ENCODE measurements around the gene FOXF2.

FOXF2 gene

DNA sequence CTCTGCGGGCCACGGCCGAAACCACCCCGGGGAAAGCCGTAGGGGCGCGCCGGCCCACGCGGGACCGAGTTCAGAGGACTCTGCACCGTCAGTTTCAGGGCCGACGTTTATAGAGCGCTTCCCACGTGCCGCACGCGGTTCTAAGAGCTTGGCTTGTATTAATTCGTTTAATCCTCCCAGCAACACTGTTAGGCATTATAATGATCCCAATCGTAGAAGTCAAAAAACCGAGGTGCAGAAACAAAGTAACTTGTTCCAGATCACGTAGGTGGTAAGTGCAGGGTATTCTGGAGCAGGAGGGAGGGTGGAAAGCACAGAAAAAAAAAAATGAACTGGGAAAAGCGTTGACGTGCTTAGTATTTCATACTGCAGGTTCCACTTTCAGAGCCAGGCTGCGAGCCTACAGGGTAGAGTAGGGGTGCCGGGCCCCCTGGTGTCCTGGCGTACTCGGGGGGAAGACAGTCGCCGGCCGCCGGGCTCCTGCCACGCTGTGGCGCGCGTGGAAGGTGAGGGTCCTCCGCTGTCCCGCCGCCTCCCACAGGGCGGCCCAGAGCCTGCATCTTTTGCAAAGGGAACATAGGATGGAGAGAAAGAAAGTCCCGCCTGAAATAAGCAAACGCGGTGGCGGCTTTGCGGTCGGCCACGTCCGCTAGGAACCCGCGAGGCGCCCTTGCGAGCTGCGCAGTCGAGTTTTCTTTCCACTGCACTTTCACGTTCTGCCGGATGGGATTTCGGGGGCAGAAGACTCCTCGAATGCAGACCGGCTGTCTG is 10.2 kb upstream of the FOXF2 start:
- DNase-seq, result no peak

DNA sequence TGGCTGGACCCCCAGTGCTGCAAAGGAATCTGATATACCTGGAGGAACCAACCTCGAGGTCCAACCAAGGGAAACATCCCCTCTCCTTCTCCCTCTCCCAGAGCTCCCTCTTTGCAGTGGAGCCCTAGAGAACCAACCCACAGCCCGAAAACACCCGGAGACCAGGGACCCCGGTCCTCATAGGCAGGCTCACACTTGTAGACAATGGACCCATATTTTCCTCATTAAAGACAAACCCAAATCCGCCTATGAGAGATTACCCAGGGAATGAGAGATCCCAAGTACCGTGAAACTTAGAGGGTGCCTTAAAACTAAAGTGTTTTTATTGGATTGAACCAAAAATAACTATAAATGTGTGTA is 9.6 kb upstream of the FOXF2 start:
- no peak for DNase-seq

DNA sequence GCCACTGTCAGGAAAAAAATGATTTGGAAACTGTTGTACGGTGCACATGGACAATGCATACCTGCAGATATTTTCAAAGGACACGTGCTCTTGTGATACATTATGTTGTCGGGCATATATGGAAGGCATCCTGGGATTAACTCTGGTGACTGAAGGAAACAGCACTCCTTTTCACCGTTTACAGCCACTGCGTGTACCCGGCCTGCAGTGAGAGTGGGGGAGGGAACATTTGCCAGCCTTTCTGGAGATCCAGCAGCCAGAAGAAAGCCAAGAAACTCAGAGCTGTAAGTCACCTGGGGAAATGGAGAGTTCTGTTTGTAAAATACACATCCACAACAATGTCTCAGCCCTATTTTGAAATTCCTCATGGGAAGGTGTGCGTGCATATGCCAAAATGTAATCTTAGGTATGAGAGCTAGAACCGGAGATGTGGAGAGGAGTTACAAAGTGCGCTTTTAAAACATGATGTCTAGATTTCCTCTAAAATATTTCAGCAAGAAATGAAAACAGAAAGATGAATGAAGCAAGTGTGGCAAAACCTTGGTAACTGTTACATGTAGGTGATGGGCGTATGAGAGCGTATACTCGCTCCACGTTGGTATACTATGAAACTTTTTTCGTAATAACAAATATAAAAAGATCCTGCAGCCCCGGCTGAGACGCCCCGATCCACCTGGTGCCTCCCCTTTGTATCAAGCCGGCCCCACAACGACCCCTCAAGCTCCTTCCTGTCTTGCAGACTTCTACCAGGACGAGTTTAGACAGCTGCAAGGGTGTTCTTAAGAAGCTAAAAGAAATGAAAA is 8.6 kb upstream of the FOXF2 start:
- DNase-seq, result no peak

DNA sequence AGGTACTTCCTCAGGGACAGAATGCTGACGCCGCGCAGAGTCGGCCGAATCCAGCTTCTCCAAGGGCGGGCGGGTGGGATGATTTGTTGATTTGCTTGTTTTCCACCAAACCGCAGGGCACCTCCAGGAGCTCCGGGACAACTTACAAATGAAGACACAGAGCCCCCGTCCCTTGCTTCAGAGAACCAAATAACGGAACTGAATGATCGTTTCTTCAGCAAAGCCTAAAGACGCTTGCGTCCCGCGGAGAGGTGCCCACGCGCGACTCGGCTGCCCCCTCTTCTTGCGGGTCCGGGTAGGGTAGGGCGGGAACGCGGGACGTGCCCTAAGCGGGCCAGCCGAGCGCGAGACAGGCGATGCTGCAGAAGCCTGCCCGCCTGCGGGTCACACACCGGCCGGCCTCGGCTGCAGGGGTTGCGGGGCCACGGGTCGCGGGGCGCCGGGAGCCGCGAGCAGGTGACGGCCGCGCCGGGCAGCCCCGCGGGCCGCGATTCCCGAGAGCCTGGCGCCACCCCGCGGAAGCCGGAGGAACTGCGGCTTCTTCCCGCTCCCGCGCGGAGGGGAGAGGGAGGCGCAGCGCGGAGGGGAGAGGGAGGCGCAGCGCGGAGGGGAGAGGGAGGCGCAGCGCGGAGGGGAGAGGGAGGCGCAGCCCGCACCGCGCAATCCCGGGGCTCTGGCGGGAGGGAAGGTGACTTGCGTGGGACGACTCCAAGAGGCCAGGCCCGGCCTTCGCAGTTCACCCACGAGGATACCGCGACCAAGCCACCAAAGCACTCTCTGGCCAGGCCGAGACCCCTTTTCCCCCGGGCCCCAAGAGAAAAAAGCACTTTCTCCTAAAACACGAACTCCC is 7.7 kb upstream of the FOXF2 start:
- DNase-seq, result no peak

DNA sequence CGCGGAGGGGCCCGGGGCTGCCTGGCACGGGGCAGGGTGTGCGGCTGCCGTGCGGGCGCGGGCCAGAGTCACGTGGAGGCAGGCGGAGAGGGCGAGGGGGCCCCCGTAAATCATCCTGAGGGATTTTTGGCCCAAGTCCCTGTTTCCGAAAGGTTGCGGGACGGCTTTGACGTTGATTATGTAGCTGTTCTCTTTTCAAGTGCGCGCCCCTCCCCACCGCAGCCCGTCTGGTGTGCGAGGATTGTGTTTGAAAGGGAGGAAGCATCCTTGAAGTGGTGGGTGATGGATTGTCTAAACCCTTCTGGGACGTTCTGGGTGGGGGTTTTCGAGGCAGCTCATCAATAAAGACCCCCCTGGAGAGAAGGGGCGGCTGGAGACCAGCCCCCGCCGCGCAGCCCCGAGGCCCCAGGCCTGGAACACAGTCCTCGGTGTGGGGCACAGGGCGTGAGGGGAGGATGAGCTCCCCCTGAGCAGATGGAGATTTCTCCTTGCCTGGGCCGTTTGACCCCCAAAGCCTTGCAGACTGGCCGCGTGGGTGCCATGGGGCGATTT is 7.0 kb upstream of the FOXF2 start:
- no peak for DNase-seq

DNA sequence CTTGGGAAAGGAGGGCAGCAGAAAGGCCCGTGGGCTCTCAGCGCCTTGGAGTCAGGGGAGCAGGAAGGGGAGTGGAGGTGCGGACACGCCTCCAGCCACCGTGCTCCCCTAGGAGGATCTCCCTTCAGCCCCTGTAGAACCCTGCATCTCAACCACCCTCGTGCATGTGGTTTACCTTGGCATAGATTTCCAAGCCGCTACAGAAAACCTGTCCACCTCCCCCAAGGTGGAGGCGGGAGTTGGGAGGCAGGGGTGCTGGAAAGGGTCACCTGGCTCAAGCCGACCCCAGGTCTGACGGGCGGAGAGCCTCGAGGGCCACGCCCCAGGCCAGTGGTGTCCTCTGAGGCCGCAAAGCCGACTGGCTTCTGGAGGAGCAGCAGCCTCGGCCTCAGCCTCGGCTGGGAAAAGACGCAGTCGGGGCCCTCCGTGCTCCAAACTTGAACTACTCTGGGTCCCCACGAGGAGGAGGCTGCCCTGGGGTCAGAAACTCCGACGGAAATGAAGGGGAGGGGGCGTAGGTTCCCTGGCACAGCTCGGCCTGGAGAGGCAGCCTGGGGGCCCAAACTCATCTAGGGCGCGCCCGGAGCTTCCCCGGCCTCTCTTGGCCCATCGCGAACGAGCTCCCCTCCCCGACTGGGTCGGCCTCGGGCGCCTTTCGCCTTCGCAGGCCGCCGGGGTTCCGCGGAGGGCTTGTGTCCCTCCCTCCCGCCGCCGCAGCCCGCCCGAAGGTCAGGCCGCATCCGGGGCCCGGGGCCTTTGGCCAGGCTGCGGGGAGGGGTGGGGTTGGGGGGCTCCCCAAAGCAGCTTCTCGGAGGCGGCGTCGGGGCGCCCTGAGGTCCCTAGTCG is 6.3 kb upstream of the FOXF2 start:
- no peak for DNase-seq

DNA sequence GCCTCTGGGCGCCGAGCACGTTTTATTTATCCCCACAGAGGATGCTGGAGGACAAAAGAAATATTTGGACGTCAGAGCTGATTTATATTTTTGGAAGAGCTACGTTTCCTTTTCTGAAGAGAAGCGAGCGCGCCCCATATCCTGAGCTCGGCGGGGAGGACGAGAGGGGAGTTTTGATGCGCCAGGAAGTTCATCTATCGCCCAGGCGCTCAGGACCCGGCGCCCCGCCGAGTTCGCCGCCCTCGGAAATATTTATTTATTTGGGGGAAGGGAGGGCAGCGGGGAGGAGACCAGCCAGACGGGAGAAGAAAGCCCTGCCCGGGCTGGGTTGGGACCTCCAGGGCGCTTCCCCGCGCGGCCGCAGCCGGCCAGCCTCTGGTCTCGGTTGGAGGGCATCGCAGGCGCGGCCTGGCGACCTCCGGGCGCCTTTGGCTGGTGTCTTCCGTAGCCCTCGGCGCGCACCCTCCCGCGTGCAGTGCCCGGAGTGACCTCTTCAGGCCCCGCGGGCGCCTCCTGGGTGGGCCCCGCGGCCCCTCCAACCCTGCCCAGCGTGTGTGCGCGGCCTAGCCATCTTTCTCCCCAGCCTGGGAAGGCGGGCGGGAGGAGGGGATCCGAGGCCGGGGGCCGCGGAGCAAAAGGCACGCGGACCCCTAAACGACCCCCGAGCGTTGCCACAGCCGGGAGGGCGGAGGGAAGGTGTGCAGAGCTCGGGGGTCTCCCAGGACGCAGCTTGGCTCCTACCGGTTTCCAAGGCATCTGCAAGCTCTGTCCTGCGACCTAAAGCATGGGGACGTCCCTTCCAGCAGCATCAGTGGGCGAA is 5.4 kb upstream of the FOXF2 start:
- no peak for DNase-seq

DNA sequence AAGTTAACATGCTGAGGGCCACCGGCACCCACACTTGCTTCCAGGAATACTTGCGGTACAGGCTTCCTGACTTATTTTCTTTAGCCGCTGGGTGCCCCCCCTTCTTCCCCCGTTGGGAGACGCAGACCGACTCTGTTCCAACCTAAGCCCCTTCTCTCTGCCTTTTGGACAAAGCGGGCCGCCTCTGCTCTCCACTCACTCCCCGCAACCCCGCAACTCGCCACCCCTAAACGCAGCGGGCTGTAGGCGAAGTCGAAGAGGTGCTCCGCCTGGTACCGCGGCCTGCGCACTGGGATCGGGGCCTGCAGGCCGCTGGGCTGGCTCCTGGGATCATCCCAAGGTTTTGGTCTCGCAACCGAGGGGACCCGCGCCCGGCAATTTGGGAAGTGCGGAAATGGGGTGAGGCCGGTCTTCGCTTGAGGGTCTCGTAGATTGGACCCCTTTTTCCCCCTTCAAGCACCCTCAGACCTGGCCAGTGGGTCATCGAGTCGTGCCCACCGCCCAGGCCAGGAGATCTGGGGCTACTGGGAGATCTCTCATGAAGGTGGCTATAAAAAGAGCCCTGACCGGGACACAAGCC is 4.7 kb upstream of the FOXF2 start:
- no peak for DNase-seq

DNA sequence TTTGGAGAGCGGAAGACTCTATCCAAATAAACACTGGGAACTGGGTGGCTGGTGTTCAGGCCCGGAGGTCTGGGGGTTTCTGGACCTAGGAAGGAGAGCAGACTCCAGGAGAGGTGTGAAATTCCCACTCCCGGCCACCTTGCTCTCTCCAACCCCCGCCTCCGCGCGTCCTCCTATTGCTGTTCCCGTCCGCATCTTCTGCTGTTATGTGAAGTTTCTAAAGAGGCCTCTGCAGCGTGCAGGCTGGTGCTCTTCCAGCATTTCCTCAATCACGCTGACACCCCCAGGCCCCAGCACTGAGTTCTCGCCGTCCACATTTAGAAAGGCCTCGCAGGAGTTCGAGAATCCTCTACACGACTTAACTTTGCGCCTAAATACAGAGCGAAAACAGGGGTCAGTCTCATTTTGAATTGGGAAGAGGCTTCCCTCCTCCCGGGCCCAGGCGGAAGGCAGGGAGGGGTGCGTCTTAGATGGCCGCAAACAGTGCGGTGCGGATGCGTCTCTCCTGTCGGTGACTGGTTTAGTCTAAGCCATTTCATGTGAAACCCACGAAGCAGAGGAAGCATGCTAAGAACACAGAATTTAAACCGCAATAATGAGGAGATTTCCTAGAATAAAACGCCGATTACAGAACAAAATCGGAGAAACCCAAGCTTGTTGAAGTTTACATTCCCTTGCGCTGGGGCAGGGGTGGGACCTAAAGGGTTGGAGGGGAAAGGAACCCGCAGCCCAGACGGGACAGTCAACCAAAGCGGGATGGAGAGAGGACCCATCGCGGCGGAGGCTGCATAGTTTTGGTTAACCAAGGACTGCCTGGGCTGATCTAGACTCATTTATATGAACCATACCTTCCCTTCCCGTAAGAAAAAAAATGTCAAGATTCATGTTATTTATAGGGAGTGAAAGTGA is 4.0 kb upstream of the FOXF2 start:
- DNase-seq, result no peak

DNA sequence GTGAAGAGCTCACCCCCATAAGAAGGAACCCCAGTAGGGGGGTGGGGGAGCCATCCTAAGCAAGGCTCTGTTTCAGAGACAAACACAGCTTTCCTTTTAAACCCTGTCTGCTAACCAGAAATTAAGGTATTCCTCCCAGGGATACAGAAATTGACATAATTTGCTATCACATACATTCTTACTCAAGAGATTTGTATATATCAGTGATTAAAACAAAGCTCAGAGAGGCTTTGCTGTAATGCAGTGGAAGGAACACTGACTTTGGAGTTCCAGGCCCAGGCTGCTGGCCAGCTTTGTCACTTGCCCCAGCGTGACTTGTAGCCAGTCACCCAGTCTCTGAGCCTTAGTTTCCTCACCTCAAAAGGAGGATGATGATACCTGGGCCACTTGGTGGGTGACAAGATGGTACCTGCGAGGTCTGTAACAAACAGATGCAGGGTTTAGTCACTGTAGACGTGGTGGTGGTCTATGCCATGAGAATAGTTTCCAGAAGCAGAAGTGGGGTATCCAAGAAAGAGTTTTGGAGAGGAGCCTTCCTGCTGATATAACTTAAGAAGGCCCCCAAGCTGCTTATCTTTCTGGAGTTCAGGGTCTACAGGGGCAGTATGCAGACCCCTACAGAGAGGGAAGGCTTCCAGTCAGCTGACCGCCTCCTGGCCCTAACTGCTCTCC is 3.2 kb upstream of the FOXF2 start:
- no peak for DNase-seq

GRCh38 chr6:1387538-1387875 is 1.9 kb upstream of the FOXF2 start:
- no peak for DNase-seq

DNA sequence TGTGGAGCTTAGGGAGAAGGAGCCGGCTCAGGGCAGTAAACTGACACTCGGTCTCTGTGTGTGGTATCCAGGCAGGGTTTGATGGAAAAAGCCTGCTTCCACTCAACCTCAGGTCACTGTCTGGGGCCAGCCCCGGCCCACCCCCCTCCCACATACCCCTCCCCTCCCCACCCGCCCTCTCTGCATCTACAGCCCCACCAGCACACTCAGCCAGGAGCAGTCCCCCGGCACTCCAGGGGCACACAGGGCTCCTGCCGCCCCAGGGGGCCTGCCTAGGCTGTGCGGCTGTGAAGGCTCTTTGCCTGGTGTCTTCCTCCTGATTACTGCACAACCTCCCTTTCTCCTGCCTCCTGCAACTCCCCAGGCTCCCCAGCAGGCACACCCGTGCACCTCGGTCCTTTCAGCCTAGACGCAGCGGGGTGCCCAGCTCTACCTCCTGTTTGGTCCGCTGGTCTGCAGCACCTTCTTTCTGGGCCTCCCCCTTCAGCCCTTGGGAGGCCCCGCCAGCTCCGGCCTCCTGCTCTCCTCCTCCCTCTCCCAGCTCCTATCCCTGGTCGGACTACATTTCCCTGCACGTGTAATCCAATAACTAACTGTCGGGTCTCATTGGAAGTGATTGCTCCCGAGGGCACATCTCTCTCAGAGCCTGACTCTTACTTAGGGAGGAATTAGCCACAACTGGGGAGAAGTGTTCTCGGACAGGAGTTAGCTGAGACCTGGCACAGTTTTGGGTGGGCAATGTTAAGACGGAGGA is 1.3 kb upstream of the FOXF2 start:
- DNase-seq, result no peak

- no peak for DNase-seq
Measured at GRCh38 chr6:1388630-1389368, 577 bp upstream of the FOXF2 start.

GRCh38 chr6:1390133-1390945 is 963 bp downstream of the FOXF2 start:
- no peak for DNase-seq

DNA sequence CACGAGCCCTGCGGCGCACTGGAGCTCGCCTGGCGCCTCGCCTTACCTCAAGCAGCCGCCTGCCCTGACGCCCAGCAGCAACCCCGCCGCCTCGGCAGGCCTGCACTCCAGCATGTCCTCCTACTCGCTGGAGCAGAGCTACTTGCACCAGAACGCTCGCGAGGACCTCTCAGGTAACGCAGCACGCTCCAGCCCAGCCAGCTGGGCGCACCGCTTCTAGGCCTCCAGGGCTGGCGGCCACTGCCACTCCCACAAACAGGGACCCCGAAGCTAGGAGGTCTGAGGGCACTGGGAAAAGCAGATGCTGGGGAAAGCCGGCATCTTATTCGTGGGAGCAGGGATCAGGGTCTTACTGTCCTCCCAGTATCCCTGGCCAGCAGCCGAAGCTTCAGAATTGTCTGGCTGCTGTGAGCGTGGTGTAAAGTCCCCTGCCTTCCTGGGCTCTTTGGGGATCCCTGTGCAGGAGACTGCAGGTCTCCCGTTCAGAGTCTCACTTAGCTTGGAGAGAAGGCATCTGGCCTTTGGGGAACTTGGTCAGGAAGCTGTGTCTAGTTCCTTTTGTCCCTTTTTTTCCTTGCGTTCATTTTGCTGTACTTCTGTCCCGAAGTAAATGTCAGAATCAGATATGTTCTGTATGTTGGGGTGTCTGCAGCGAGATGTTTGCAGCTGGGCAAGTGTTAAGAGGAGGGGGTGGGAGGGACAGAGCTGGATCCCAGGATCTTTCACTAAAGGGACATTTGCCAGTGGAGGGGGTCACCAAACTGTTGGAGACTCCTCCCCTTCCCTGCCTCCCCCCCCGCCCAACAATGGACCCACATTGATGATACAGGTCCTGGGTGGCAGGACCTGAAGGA is 1.8 kb downstream of the FOXF2 start:
- DNase-seq, result no peak

DNA sequence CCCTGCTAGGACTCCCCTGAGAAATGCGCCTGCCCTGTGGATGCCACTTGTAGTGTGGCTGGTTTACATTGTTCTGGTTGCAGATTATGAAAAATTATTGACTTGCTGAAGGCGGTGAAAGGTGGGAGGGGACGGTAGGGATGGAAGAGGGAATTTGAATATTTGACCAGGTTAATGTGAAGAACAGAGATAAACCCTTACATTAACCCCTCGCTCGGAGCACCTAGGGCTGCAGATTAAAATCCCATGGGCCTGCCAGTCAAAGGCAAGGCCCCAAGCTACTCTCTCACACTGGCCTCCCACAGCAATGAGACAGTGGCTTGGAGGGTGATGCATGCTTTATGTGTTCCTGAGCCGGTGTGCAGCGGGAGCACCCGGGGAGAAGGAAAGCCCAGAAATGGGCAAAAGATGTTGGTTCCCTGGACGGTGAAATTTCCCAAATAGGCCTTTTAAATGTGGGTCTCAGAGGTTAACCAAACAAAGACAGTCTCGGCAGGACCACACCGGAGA is 2.5 kb downstream of the FOXF2 start:
- no peak for DNase-seq

Data from NCI-H1092 (cell line).